ENCODE measurements around the gene ANK3. TPM values are rescaled to one million over a fixed set of nuclear protein-coding genes. Genes with fewer than 3 reads are reported as not detected.
A peak's percentile ranks its signal among the peaks of the same experiment; 100 is the strongest.

The ANK3 gene
- total RNA-seq, 4 donors from 2014 or later: 118 to 161 (median 151) TPM

- Histone ChIP-seq H3K27ac (no peak overlapping the region), H3K4me1 (peaks cover 0 to 2% (median 0%) of the 10 kb centered on the region in 4 donors)
- TF ChIP-seq POLR2A (IDR thresholded peaks at IDR 0.05) (no peak), CTCF (IDR thresholded peaks at IDR 0.05) (no peak)
These were observed 201.1 kb downstream of the ANK3 start for GRCh38 chr10:60188548-60188947.

GRCh38 chr10:60187691-60188090, 202.0 kb downstream of the ANK3 start:
- Histone ChIP-seq H3K9me3 (no peaks in the 10 kb centered on the region), H3K4me3 (no peak overlapping the region), H3K4me1 (peaks cover 0 to 2% (median 0%) of the 10 kb centered on the region in 4 donors), H3K27ac (no peak overlapping the region), H3K36me3 (no peaks in the 10 kb centered on the region), H3K27me3 (no peaks in the 10 kb centered on the region)
- no peak for TF ChIP-seq POLR2A (IDR thresholded peaks at IDR 0.05)
- no peak for TF ChIP-seq CTCF (IDR thresholded peaks at IDR 0.05)
- DNase-seq: no peak

More at GRCh38 chr10:60188548-60188947, 201.1 kb downstream of the ANK3 start:
- H3K36me3 ChIP-seq: no peaks in the 10 kb centered on the region
- no peak for DNase-seq
- H3K4me3 ChIP-seq: no peak overlapping the region
- H3K9me3 ChIP-seq: no peaks in the 10 kb centered on the region
- H3K27me3 ChIP-seq: no peaks in the 10 kb centered on the region

GRCh38 chr10:60186315-60187071, 203.2 kb downstream of the ANK3 start:
- Histone ChIP-seq H3K4me1 (peaks cover 0 to 2% (median 0%) of the 10 kb centered on the region in 4 donors), H3K36me3 (no peaks in the 10 kb centered on the region), H3K27ac (peak overlapping the region in 1 of 4 donors; percentile 29), H3K4me3 (peak overlapping the region in 1 of 4 donors; percentile 3), H3K27me3 (no peaks in the 10 kb centered on the region), H3K9me3 (no peaks in the 10 kb centered on the region)
- TF ChIP-seq POLR2A (IDR thresholded peaks at IDR 0.05) (no peak), CTCF (IDR thresholded peaks at IDR 0.05) (no peak)
- no peak for DNase-seq

- Histone ChIP-seq H3K36me3 (peaks cover 0 to 7% (median 0%) of the 10 kb centered on the region in 3 donors), H3K27ac (no peak overlapping the region), H3K4me1 (peaks cover 0 to 2% (median 0%) of the 10 kb centered on the region in 4 donors), H3K9me3 (no peaks in the 10 kb centered on the region), H3K27me3 (no peaks in the 10 kb centered on the region), H3K4me3 (no peak overlapping the region)
- TF ChIP-seq CTCF (IDR thresholded peaks at IDR 0.05): no peak
- TF ChIP-seq POLR2A (IDR thresholded peaks at IDR 0.05): no peak
- DNase-seq: no peak
These were observed 204.3 kb downstream of the ANK3 start for GRCh38 chr10:60185421-60185820.

GRCh38 chr10:60182691-60183090, 207.0 kb downstream of the ANK3 start:
- Histone ChIP-seq H3K36me3 (peaks cover 0 to 7% (median 0%) of the 10 kb centered on the region in 3 donors), H3K27me3 (no peaks in the 10 kb centered on the region), H3K27ac (peak overlapping the region in 2 of 4 donors; percentile 16 to 24), H3K4me3 (no peak overlapping the region), H3K4me1 (no peaks in the 10 kb centered on the region), H3K9me3 (no peaks in the 10 kb centered on the region)
- DNase-seq: no peak
- TF ChIP-seq CTCF (IDR thresholded peaks at IDR 0.05): no peak
- TF ChIP-seq POLR2A (IDR thresholded peaks at IDR 0.05): no peak
